Fibroblast of lung (primary cell): ENCODE measurements around the gene PPP1R12C.

Experiments used
- EZH2 ChIP-seq: IDR thresholded peaks from 2 replicates; pipeline ENCODE4 v1.5.1; 2012; ENCODE audit warnings: low read length, control low read depth, mild to moderate bottlenecking; ENCODE audit errors: missing control alignments
- TF ChIP-seq, protein P1 (sequence below), 2 donors: IDR thresholded peaks in 1 of 2; conservative IDR thresholded peaks in 1 of 2; 1 replicate in 1 of 2; 2 replicates in 1 of 2; pipeline ENCODE4 v1.5.1; 2011 to 2012; ENCODE audit warnings: low read length in 2 of 2, control low read depth in 1 of 2, inconsistent platforms in 1 of 2, low read depth in 1 of 2, mild to moderate bottlenecking in 1 of 2

DNA sequence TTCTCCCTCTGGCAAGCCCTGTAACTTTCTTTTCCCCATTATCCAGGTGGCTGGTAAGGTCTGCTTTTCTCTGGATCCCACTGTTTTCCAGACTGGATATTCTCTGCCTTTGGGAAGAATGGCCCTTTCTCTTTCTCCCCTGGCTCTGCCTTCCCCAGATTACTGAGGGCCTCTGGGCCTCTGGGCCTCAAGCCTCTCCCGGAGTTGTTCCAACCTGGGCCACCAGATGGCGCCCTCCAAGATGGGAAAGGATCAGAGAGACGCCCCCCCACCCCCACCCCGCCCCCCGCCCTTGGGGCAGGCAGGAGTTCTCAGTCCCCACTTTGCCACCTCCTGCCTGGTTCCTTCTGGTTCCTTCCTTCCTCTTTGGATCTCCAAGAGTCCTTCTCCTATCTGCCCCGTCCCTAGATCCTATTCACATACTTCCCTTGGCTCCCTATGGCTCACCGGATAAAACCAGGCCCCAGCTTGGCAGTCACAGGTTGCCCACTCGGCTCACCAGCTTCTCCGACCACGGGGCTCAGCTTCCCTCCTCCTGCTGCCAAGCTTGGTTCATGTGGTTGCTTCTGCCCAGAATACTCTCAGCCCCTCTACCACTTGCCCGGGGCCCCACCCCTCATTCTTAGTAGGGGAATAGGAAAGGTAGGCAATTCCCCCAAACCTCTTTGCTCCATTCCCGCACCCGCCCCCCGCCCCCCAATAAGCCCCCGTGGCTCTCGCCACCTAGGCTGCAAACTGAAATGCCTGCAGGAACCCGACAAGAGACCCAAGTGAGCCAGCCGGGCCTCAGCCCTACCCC, 28.7 kb downstream of the PPP1R12C start:
- TF ChIP-seq, protein P1, sequence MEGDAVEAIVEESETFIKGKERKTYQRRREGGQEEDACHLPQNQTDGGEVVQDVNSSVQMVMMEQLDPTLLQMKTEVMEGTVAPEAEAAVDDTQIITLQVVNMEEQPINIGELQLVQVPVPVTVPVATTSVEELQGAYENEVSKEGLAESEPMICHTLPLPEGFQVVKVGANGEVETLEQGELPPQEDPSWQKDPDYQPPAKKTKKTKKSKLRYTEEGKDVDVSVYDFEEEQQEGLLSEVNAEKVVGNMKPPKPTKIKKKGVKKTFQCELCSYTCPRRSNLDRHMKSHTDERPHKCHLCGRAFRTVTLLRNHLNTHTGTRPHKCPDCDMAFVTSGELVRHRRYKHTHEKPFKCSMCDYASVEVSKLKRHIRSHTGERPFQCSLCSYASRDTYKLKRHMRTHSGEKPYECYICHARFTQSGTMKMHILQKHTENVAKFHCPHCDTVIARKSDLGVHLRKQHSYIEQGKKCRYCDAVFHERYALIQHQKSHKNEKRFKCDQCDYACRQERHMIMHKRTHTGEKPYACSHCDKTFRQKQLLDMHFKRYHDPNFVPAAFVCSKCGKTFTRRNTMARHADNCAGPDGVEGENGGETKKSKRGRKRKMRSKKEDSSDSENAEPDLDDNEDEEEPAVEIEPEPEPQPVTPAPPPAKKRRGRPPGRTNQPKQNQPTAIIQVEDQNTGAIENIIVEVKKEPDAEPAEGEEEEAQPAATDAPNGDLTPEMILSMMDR (conservative IDR thresholded peaks at IDR 0.05 in 1 of 2, IDR thresholded peaks at IDR 0.05 in 1 of 2; ENCODE audit: low read depth in 1 of 2, low read length in 2 of 2), result peak; percentile 44 to 64
- no peak for TF ChIP-seq EZH2
